ENCODE data around the gene FCAMR. TPM values are rescaled to one million over a fixed set of nuclear protein-coding genes. Genes with fewer than 3 reads are reported as not detected.

The FCAMR gene
- total RNA-seq, 1 experiment from 2014 or later = not detected

- peaks cover 39% of the 10 kb centered on the region for H3K27me3 ChIP-seq (ENCODE audit: control insufficient read depth, insufficient read depth, low read length)
- no peak for DNase-seq
- H3K4me3 ChIP-seq (ENCODE audit: insufficient read depth, low read depth, low read length) = no peak overlapping the region
Measured at GRCh38 chr1:206908038-206908437, 62.2 kb downstream of the FCAMR start.

More at GRCh38 chr1:206908038-206908437, 62.2 kb downstream of the FCAMR start:
- H3K36me3 ChIP-seq (replicated peaks; ENCODE audit: control insufficient read depth, insufficient read depth, low read length) = no peaks in the 10 kb centered on the region

Other genes starting within 250 kb of the FCAMR start
- gene IL19, start 199.7 kb downstream of the FCAMR start, total RNA-seq (2014; rRNA removed; shearing (Covaris generic)) = not detected in 2 replicates
- gene IL10, start 198.0 kb downstream of the FCAMR start, total RNA-seq (2014; rRNA removed; shearing (Covaris generic)) = not detected in 2 replicates
- gene IL20, start 104.8 kb downstream of the FCAMR start, total RNA-seq (2014; rRNA removed; shearing (Covaris generic)) = not detected in 2 replicates
- not detected in 2 replicates for gene IL24, start 73.0 kb downstream of the FCAMR start, total RNA-seq (2014; rRNA removed; shearing (Covaris generic))
- gene FCMR, start 48.5 kb downstream of the FCAMR start, total RNA-seq (2014; rRNA removed; shearing (Covaris generic)) = not detected in 2 replicates
- 0.03 TPM in 1 of 2 replicates, not detected in the other for gene PIGR, start 24.0 kb downstream of the FCAMR start, total RNA-seq (2014; rRNA removed; shearing (Covaris generic))
- gene C1orf116, start 62.3 kb upstream of the FCAMR start, total RNA-seq (2014; rRNA removed; shearing (Covaris generic)) = 0.52 and 0.55 TPM in 2 replicates
- gene YOD1, start 80.7 kb upstream of the FCAMR start, total RNA-seq (2014; rRNA removed; shearing (Covaris generic)) = 19.2 and 22.5 TPM in 2 replicates
- gene PFKFB2, start 82.8 kb upstream of the FCAMR start, total RNA-seq (2014; rRNA removed; shearing (Covaris generic)) = 12.7 and 16.6 TPM in 2 replicates
- gene C4BPB, start 118.4 kb upstream of the FCAMR start, total RNA-seq (2014; rRNA removed; shearing (Covaris generic)) = not detected in 2 replicates
- not detected in 2 replicates for gene C4BPA, start 133.8 kb upstream of the FCAMR start, total RNA-seq (2014; rRNA removed; shearing (Covaris generic))

Measured in H7 (cell line).